ENCODE measurements around the gene RAPGEF2.

The RAPGEF2 gene

GRCh38 chr4:159204566-159204965 is 101.7 kb downstream of the RAPGEF2 start:
- TF ChIP-seq PKNOX1 (IDR thresholded peaks at IDR 0.05) = no peak
- TF ChIP-seq ZNF384 (IDR thresholded peaks at IDR 0.05) = no peak
- no peak for TF ChIP-seq NFRKB (IDR thresholded peaks at IDR 0.05)
- no peak for TF ChIP-seq LEF1 (IDR thresholded peaks at IDR 0.05; ENCODE audit: borderline replicate concordance)
- no peak for TF ChIP-seq ARNT (IDR thresholded peaks at IDR 0.05)
- no peak for TF ChIP-seq FOXM1 (IDR thresholded peaks at IDR 0.05; ENCODE audit: borderline replicate concordance)
- TF ChIP-seq HDGF (IDR thresholded peaks at IDR 0.05; ENCODE audit: borderline replicate concordance) = no peak
- no peak for TF ChIP-seq FOXK2 (IDR thresholded peaks at IDR 0.05)
- no peak for TF ChIP-seq ELF4 (IDR thresholded peaks at IDR 0.05)
- TF ChIP-seq FOXA1 (IDR thresholded peaks at IDR 0.05) = no peak
- TF ChIP-seq SP1 (IDR thresholded peaks at IDR 0.05) = no peak
- TF ChIP-seq L3MBTL2 (conservative IDR thresholded peaks at IDR 0.05) = no peak
- no peak for TF ChIP-seq BHLHE40 (IDR thresholded peaks at IDR 0.05; ENCODE audit: borderline replicate concordance)
- no peak for TF ChIP-seq SUZ12 (IDR thresholded peaks at IDR 0.05)
- POLR2A ChIA-PET = no interaction called here
- DNase-seq (ENCODE audit: extremely low spot score) = no peak
- CTCF ChIA-PET = interaction anchor here (0.6 to 2.4 kb wide), 5 partner anchors 9 to 347 kb away, joined by 3 to 11 read pairs (median 3); no protein-coding TSS in a partner anchor

- no peak for DNase-seq (ENCODE audit: extremely low spot score)
- POLR2A ChIA-PET = no interaction called here
- CTCF ChIA-PET = no interaction called here
- no peak for TF ChIP-seq HDGF (IDR thresholded peaks at IDR 0.05; ENCODE audit: borderline replicate concordance)
Measured at GRCh38 chr4:159205466-159205865, 102.6 kb downstream of the RAPGEF2 start.

- ChIA-PET CTCF (interaction anchor here (0.7 kb wide), 1 partner anchor 183 kb away, joined by 3 read pairs; no protein-coding TSS in a partner anchor), POLR2A (no interaction called here)
- TF ChIP-seq ARNT (IDR thresholded peaks at IDR 0.05) (no peak), PKNOX1 (IDR thresholded peaks at IDR 0.05) (no peak), FOXK2 (IDR thresholded peaks at IDR 0.05) (no peak), CTBP1 (IDR thresholded peaks at IDR 0.05; ENCODE audit: borderline replicate concordance) (no peak), L3MBTL2 (conservative IDR thresholded peaks at IDR 0.05) (no peak), LEF1 (IDR thresholded peaks at IDR 0.05; ENCODE audit: borderline replicate concordance) (no peak), ZNF384 (IDR thresholded peaks at IDR 0.05) (no peak), HDGF (IDR thresholded peaks at IDR 0.05; ENCODE audit: borderline replicate concordance) (no peak), TARDBP (IDR thresholded peaks at IDR 0.05) (no peak), FOXM1 (IDR thresholded peaks at IDR 0.05; ENCODE audit: borderline replicate concordance) (no peak), BHLHE40 (IDR thresholded peaks at IDR 0.05; ENCODE audit: borderline replicate concordance) (no peak), NFRKB (IDR thresholded peaks at IDR 0.05) (no peak), FOXA1 (IDR thresholded peaks at IDR 0.05) (no peak), SP1 (IDR thresholded peaks at IDR 0.05) (no peak), SUZ12 (IDR thresholded peaks at IDR 0.05) (no peak), ELF4 (IDR thresholded peaks at IDR 0.05) (no peak)
- DNase-seq (ENCODE audit: extremely low spot score) = no peak
Measured at GRCh38 chr4:159206427-159206871, 103.6 kb downstream of the RAPGEF2 start.

- ChIA-PET POLR2A (no interaction called here), CTCF (no interaction called here)
- TF ChIP-seq BHLHE40 (IDR thresholded peaks at IDR 0.05; ENCODE audit: borderline replicate concordance) (no peak), NFRKB (IDR thresholded peaks at IDR 0.05) (no peak), CTBP1 (IDR thresholded peaks at IDR 0.05; ENCODE audit: borderline replicate concordance) (no peak), HDGF (IDR thresholded peaks at IDR 0.05; ENCODE audit: borderline replicate concordance) (no peak), TARDBP (IDR thresholded peaks at IDR 0.05) (no peak), ARNT (IDR thresholded peaks at IDR 0.05) (no peak), PKNOX1 (IDR thresholded peaks at IDR 0.05) (no peak), SP1 (IDR thresholded peaks at IDR 0.05) (no peak), FOXA1 (IDR thresholded peaks at IDR 0.05) (no peak), FOXM1 (IDR thresholded peaks at IDR 0.05; ENCODE audit: borderline replicate concordance) (no peak), SUZ12 (IDR thresholded peaks at IDR 0.05) (no peak), LEF1 (IDR thresholded peaks at IDR 0.05; ENCODE audit: borderline replicate concordance) (no peak), L3MBTL2 (conservative IDR thresholded peaks at IDR 0.05) (no peak), ZNF384 (IDR thresholded peaks at IDR 0.05) (no peak), FOXK2 (IDR thresholded peaks at IDR 0.05) (no peak), ELF4 (IDR thresholded peaks at IDR 0.05) (no peak)
- DNase-seq (ENCODE audit: extremely low spot score) = no peak
Measured at GRCh38 chr4:159209249-159209648, 106.4 kb downstream of the RAPGEF2 start.

- no peak for DNase-seq (ENCODE audit: extremely low spot score)
- POLR2A ChIA-PET = no interaction called here
- TF ChIP-seq L3MBTL2 (conservative IDR thresholded peaks at IDR 0.05) = no peak
- TF ChIP-seq LEF1 (IDR thresholded peaks at IDR 0.05; ENCODE audit: borderline replicate concordance) = no peak
- no peak for TF ChIP-seq FOXK2 (IDR thresholded peaks at IDR 0.05)
- no peak for TF ChIP-seq ZNF384 (IDR thresholded peaks at IDR 0.05)
- TF ChIP-seq ELF4 (IDR thresholded peaks at IDR 0.05) = no peak
- TF ChIP-seq CTBP1 (IDR thresholded peaks at IDR 0.05; ENCODE audit: borderline replicate concordance) = no peak
- TF ChIP-seq HDGF (IDR thresholded peaks at IDR 0.05; ENCODE audit: borderline replicate concordance) = no peak
- TF ChIP-seq NFRKB (IDR thresholded peaks at IDR 0.05) = no peak
- TF ChIP-seq PKNOX1 (IDR thresholded peaks at IDR 0.05) = no peak
- no peak for TF ChIP-seq FOXA1 (IDR thresholded peaks at IDR 0.05)
- no peak for TF ChIP-seq FOXM1 (IDR thresholded peaks at IDR 0.05; ENCODE audit: borderline replicate concordance)
- TF ChIP-seq BHLHE40 (IDR thresholded peaks at IDR 0.05; ENCODE audit: borderline replicate concordance) = no peak
- no peak for TF ChIP-seq SP1 (IDR thresholded peaks at IDR 0.05)
- no peak for TF ChIP-seq ARNT (IDR thresholded peaks at IDR 0.05)
- TF ChIP-seq SUZ12 (IDR thresholded peaks at IDR 0.05) = no peak
- no peak for TF ChIP-seq TARDBP (IDR thresholded peaks at IDR 0.05)
- CTCF ChIA-PET = no interaction called here
Measured at GRCh38 chr4:159210975-159211374, 108.1 kb downstream of the RAPGEF2 start.
